Activated T-cell treated with anti-CD3 and anti-CD28 coated beads, Interleukin-2, amount 50 U/mL, for 48 hours (primary cell): Measurements from ENCODE around the gene LAMA2.
A peak's percentile ranks its signal among the peaks of the same experiment; 100 is the strongest.

Experiments used
- DNase-seq, 2 experiments: peaks; one replicate each; pipeline ENCODE4 v3.0.0-alpha.2; 2020

Gene LAMA2

DNA sequence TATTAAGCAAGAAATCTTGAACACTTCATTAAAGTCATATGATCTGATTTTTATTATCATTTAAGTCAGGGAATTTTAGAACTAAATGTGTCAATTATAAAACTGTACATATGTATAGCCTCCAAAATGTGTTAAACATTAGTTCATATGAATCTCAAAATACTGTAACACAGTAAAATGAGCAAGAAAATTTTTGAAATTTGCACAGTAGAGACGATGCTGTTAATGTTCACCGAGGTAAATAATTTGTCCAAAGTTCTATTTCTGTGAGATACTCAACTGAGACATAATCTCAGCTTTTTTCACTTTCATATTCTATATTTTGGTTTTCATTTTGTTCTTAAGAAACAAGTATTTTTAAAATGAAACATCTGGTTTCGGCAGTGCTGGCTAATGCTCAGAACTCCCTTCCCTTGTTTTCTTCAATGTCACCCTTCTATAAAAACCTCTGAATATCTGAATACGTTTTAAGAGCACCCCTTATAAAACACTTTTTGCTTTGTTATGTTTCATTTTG is 353.1 kb downstream of the LAMA2 start:
- DNase-seq: no peak

- no peak for DNase-seq
These were observed 356.1 kb downstream of the LAMA2 start for GRCh38 chr6:129238991-129239390.

- no peak for DNase-seq
These were observed 357.0 kb downstream of the LAMA2 start for GRCh38 chr6:129239825-129240491.

GRCh38 chr6:129240492-129240853 is 357.5 kb downstream of the LAMA2 start:
- no peak for DNase-seq

- DNase-seq: no peak
These were observed 359.6 kb downstream of the LAMA2 start for GRCh38 chr6:129242546-129242945.

DNA sequence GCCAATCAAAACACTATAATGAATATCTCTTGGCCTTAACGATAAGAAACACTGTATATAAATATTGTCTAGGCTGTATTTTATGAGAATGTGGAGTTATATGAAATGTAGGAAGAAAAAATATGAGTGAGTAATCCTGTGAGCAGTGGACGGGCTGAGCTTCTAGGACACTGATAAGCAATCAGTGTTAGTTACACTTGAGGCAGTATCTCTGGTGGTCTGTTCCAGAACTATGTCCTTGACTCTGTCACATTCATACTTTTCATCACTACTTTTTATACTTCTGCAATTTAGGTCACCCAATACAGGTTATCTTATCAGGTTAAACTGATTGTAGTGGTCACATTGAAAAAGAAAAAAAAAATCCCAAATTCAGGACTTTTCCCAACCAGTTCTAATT is 360.4 kb downstream of the LAMA2 start:
- DNase-seq: no peak

DNA sequence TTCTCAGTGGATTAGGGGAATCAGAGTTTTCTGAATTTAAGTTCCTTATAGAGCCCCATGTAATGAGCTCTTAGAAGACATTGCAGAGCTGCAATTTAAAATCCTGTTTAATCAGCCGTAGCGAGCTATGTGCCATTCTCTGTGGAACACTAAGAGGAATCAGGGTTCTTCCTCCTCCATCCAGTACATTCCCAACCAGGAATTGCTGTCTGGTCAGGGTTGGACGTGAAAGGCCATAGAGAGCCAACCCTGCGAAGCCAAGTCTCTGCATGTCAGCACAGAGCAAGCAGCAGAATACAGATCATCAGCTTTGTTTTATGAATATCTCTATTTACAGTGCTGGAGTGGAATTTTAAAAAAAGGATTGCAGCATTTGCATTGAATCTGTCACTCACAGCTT is 366.0 kb downstream of the LAMA2 start:
- no peak for DNase-seq

- peak; percentile 45 to 62 for DNase-seq
These were observed 368.9 kb downstream of the LAMA2 start for GRCh38 chr6:129251669-129252376.

GRCh38 chr6:129252377-129253071 is 369.6 kb downstream of the LAMA2 start:
- no peak for DNase-seq

DNA sequence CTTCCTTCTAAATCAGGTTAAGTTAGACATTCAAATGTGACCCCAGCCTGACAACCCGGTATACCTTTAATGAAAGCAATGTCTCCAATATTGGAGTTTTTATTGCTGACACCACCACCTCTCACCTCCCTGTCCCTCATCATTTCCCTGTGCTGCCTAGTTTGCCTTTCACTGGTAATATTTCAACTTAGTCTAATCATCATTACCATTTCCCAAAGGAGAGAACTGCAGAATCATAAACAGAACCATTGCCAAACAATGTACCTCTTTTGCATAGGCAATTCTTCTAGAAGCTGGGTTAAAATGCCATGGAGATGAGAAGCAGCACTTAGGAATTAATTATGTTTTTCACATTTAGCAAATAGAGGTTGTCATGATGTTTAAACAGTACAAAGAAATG is 370.3 kb downstream of the LAMA2 start:
- no peak for DNase-seq

- peak in 1 of 2 experiments; percentile 22 for DNase-seq
These were observed 370.8 kb downstream of the LAMA2 start for GRCh38 chr6:129253727-129254126.

DNA sequence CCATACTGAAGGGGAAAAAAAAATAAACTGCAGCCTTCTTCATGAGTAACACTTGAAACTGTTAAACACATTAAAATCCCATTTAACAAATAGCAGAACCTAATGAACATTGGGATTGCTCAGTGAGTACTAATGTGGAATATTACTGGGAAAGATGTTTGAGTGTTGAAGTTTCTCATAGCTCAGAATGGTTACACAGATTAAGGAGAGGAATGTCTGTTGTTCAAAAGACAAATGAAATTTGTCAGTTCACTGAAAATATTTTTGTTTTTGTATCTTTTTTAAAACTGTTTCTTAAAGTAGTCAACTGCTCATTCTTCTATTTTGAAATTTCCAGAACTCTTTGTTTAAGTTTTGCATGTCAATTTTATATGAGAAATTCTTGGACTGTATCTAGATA is 374.3 kb downstream of the LAMA2 start:
- DNase-seq: no peak

DNA sequence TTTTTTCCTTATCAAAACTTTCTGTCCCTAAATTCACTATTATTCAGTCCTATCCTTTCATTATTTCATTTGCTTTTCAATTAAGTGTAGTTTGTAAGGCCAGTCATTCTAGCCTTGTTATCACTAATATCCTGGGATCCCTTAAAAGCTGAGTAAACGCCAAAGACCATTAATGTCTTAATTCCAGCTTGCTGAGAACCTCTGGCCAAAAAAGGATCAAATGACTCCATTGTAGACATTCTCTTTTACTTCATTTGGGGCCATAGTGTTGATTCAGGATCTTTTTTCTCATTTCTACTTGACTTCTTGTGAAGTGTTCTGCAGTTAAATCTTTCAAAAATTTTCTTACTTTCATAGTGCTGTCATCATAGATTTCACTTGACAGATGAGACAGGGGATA is 379.7 kb downstream of the LAMA2 start:
- no peak for DNase-seq

- DNase-seq: no peak
These were observed 380.2 kb downstream of the LAMA2 start for GRCh38 chr6:129263176-129263575.

- no peak for DNase-seq
These were observed 381.6 kb downstream of the LAMA2 start for GRCh38 chr6:129264480-129265045.

GRCh38 chr6:129267028-129267427 is 384.1 kb downstream of the LAMA2 start:
- no peak for DNase-seq

DNA sequence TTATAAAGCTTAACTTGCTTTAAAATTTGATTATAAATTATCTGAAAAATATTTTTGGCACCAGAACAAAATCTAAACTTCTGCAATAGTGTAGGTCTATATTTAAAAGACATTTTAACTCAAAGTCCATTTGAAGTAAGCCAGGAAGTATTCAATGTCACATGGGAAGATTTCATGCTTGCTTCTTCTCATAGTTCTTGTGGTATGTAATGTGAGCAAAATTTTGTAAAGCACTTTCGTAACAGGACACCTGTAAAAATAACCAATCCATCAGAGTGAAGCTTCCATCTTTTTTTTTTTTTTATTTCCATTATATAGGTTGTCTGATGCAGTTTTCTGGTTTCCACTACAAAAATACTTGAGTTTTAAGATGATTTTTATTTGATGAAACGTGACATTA is 386.1 kb downstream of the LAMA2 start:
- no peak for DNase-seq

DNA sequence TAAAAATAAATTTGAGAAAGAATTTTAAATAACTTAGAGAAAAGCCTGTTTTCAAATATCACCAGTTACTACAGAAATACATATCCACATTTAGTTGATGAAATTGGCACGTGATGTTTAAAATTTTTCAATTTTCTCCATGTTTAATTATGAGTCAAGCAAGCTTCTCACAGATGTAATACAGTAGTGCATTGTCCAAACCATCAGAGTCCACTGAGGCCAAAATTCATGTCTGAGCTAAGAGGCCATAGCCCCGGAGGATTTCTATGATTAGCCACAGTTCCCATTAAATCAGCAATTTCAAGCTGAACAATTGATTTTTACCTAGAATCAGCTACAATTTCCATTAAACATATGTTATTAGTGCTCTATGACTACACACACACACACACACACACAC is 387.0 kb downstream of the LAMA2 start:
- no peak for DNase-seq

GRCh38 chr6:129270450-129270849 is 387.5 kb downstream of the LAMA2 start:
- no peak for DNase-seq

DNA sequence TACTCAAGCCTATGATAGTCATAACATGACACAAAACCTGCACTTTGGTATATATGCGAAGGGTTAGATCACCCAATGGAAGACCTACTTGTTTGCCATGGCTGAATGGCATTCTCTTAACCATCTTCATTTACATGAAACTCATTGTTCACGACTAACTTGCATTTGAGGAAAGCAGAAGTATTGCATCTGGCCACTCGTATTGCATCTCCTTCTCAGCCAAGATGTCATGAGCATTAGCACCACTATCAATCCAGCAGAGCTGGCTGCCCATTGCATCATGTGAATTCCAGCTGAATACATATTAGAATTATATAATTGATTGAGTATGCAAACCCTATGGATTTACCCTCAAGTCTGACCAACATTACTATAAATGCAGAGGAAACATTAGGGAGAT is 390.2 kb downstream of the LAMA2 start:
- DNase-seq: no peak

GRCh38 chr6:129276461-129276860 is 393.5 kb downstream of the LAMA2 start:
- no peak for DNase-seq

- DNase-seq: no peak
These were observed 394.0 kb downstream of the LAMA2 start for GRCh38 chr6:129276986-129277385.
